HUES64 (cell line): ENCODE measurements around the gene OGFOD2.
A peak's percentile ranks its signal among the peaks of the same experiment; 100 is the strongest.

ENCODE experiments used
- H3K27ac ChIP-seq: 2 replicates; pipeline ENCODE4 v1.7.0; 2013; ENCODE audit warnings: low read depth, low read length, inconsistent platforms
- H3K27me3 ChIP-seq: 2 replicates; pipeline ENCODE4 v1.6.1; 2013; ENCODE audit warnings: mild to moderate bottlenecking, low read length; ENCODE audit not compliant: insufficient read depth
- H3K36me3 ChIP-seq: 2 replicates; pipeline ENCODE4 v1.6.1; 2013; ENCODE audit warnings: mild to moderate bottlenecking, low read length; ENCODE audit not compliant: insufficient read depth
- H3K4me1 ChIP-seq: 2 replicates; pipeline ENCODE4 v1.6.1; 2013; ENCODE audit warnings: mild to moderate bottlenecking, low read length, moderate library complexity; ENCODE audit not compliant: insufficient read depth
- H3K4me3 ChIP-seq: 2 replicates; pipeline ENCODE4 v1.5.1; 2013; ENCODE audit warnings: mild to moderate bottlenecking, low read length, moderate library complexity
- H3K9ac ChIP-seq: 2 replicates; pipeline ENCODE4 v1.6.1; 2013; ENCODE audit warnings: mild to moderate bottlenecking, low read depth, low read length
- H3K9me3 ChIP-seq: 2 replicates; pipeline ENCODE4 v1.6.1; 2013; ENCODE audit warnings: low read depth, low read length; ENCODE audit not compliant: insufficient read depth
- WGBS: fragments of 150-250, 120-280 bp; methylation state at CpG from one replicate; pipeline ENCODE4 v1.1.7; 2013; ENCODE audit warnings: missing lambda C conversion rate; 5-methylcytosine and 5-hydroxymethylcytosine counted together

OGFOD2 gene

GRCh38 chr12:122966743-122967550 is 8.1 kb upstream of the OGFOD2 start:
- no peak overlapping the region for H3K27ac ChIP-seq
- peak overlapping the region; percentile 27; the same call in 1 of the 2 replicates for H3K4me3 ChIP-seq
- H3K9me3 ChIP-seq: no peaks in the 10 kb centered on the region
- no peak overlapping the region for H3K9ac ChIP-seq
- 67% methylated on average over 15 of the region's 15 CpGs for WGBS
- no peaks in the 10 kb centered on the region for H3K27me3 ChIP-seq
- H3K4me1 ChIP-seq: peaks cover 8% of the 10 kb centered on the region
- no peaks in the 10 kb centered on the region for H3K36me3 ChIP-seq

GRCh38 chr12:122968104-122968503 is 6.9 kb upstream of the OGFOD2 start:
- Histone ChIP-seq H3K9ac (no peak overlapping the region), H3K9me3 (no peaks in the 10 kb centered on the region), H3K27me3 (no peaks in the 10 kb centered on the region), H3K36me3 (no peaks in the 10 kb centered on the region), H3K4me1 (peaks cover 8% of the 10 kb centered on the region), H3K4me3 (no peak overlapping the region), H3K27ac (no peak overlapping the region)
- 93% methylated on average over 2 of the region's 2 CpGs for WGBS

- no peaks in the 10 kb centered on the region for H3K27me3 ChIP-seq
- H3K9ac ChIP-seq: no peak overlapping the region
- no peaks in the 10 kb centered on the region for H3K36me3 ChIP-seq
- no peak overlapping the region for H3K4me3 ChIP-seq
- H3K27ac ChIP-seq: no peak overlapping the region
- H3K4me1 ChIP-seq: peaks cover 5% of the 10 kb centered on the region
- 86% methylated on average over 3 of the region's 4 CpGs for WGBS
- H3K9me3 ChIP-seq: no peaks in the 10 kb centered on the region
Observed at GRCh38 chr12:122969676-122970075, 5.4 kb upstream of the OGFOD2 start.

GRCh38 chr12:122974274-122974891 is 661 bp upstream of the OGFOD2 start:
- H3K27me3 ChIP-seq: no peaks in the 10 kb centered on the region
- no peaks in the 10 kb centered on the region for H3K4me1 ChIP-seq
- H3K4me3 ChIP-seq: peak overlapping the region; percentile 91
- H3K27ac ChIP-seq: peak overlapping the region; percentile 84
- H3K9me3 ChIP-seq: no peaks in the 10 kb centered on the region
- under 1% methylated on average over 32 of the region's 32 CpGs for WGBS
- no peaks in the 10 kb centered on the region for H3K36me3 ChIP-seq
- peak overlapping the region; percentile 93 for H3K9ac ChIP-seq

- no peaks in the 10 kb centered on the region for H3K27me3 ChIP-seq
- no peaks in the 10 kb centered on the region for H3K36me3 ChIP-seq
- peak overlapping the region; percentile 93 for H3K9ac ChIP-seq
- no peak overlapping the region for H3K27ac ChIP-seq
- H3K4me1 ChIP-seq: peaks cover 3% of the 10 kb centered on the region; the same call in 1 of the 2 replicates
- no peaks in the 10 kb centered on the region for H3K9me3 ChIP-seq
- peak overlapping the region; percentile 91 for H3K4me3 ChIP-seq
- 24% methylated on average over 8 of the region's 8 CpGs for WGBS
Observed at GRCh38 chr12:122975790-122976647, 975 bp downstream of the OGFOD2 start.

GRCh38 chr12:122976648-122976975 is 1.6 kb downstream of the OGFOD2 start:
- H3K4me3 ChIP-seq: 0 out of 2 replicates have a peak overlapping the region, but pooled peaks have one; percentile 91

GRCh38 chr12:122977153-122977552 is 2.1 kb downstream of the OGFOD2 start:
- H3K9ac ChIP-seq: no peak overlapping the region
- peaks cover 3% of the 10 kb centered on the region; the same call in 1 of the 2 replicates for H3K36me3 ChIP-seq

More at GRCh38 chr12:122976648-122976975, 1.6 kb downstream of the OGFOD2 start:
- Histone ChIP-seq H3K4me1 (peaks cover 5% of the 10 kb centered on the region; the same call in 1 of the 2 replicates), H3K27me3 (no peaks in the 10 kb centered on the region), H3K36me3 (no peaks in the 10 kb centered on the region), H3K9me3 (no peaks in the 10 kb centered on the region), H3K27ac (no peak overlapping the region), H3K9ac (no peak overlapping the region)
- WGBS: 95% methylated on average over 15 of the region's 15 CpGs

GRCh38 chr12:122977655-122978392 is 2.8 kb downstream of the OGFOD2 start:
- 96% methylated on average over 9 of the region's 9 CpGs for WGBS
- Histone ChIP-seq H3K36me3 (peaks cover 10% of the 10 kb centered on the region; the same call in 1 of the 2 replicates), H3K27me3 (no peaks in the 10 kb centered on the region), H3K9ac (no peak overlapping the region), H3K9me3 (no peaks in the 10 kb centered on the region), H3K4me1 (peaks cover 7% of the 10 kb centered on the region; the same call in 1 of the 2 replicates), H3K27ac (no peak overlapping the region), H3K4me3 (no peak overlapping the region)

More at GRCh38 chr12:122977153-122977552, 2.1 kb downstream of the OGFOD2 start:
- Histone ChIP-seq H3K27me3 (no peaks in the 10 kb centered on the region), H3K4me1 (peaks cover 7% of the 10 kb centered on the region; the same call in 1 of the 2 replicates), H3K9me3 (no peaks in the 10 kb centered on the region), H3K4me3 (no peak overlapping the region), H3K27ac (no peak overlapping the region)
- WGBS: 96% methylated on average over 6 of the region's 6 CpGs

- H3K9ac ChIP-seq: no peak overlapping the region
- no peak overlapping the region for H3K27ac ChIP-seq
- H3K36me3 ChIP-seq: peaks cover 14% of the 10 kb centered on the region; the same call in 1 of the 2 replicates
- no peak overlapping the region for H3K4me3 ChIP-seq
- no peaks in the 10 kb centered on the region for H3K27me3 ChIP-seq
- H3K4me1 ChIP-seq: peaks cover 7% of the 10 kb centered on the region; the same call in 1 of the 2 replicates
- 92% methylated on average over 21 of the region's 21 CpGs for WGBS
- H3K9me3 ChIP-seq: no peaks in the 10 kb centered on the region
Observed at GRCh38 chr12:122978507-122978955, 3.5 kb downstream of the OGFOD2 start.
